H1 (cell line): ENCODE results near the gene CAPN10. TPM values are rescaled to one million over a fixed set of nuclear protein-coding genes. Genes with fewer than 3 reads are reported as not detected.

Experiments
- CEBPB ChIP-seq: IDR thresholded peaks from 2 replicates; pipeline ENCODE4 v1.6.1; 2012; ENCODE audit warnings: low read depth, low read length
- CHD1 ChIP-seq: IDR thresholded peaks from 2 replicates; pipeline ENCODE4 v1.6.1; 2012; ENCODE audit warnings: low read depth, low read length, improper control_type of control experiment
- CREB1 ChIP-seq: IDR thresholded peaks from 2 replicates; pipeline ENCODE4 v1.6.1; 2012; ENCODE audit warnings: inconsistent platforms
- RFX5 ChIP-seq: IDR thresholded peaks from 2 replicates; pipeline ENCODE4 v1.6.1; 2011; ENCODE audit warnings: low read depth, low read length, improper control_type of control experiment, borderline replicate concordance
- TBP ChIP-seq: IDR thresholded peaks from 2 replicates; pipeline ENCODE4 v1.6.1; 2011; ENCODE audit warnings: low read depth, low read length, improper control_type of control experiment
- USF2 ChIP-seq: IDR thresholded peaks from 2 replicates; pipeline ENCODE4 v1.6.1; 2011; ENCODE audit warnings: low read length, improper control_type of control experiment
- polyA plus RNA-seq, 7 experiments: library from polyadenylated mRNA; depleted of rRNA in 3 of 7; stranded (reverse) in 5 of 7; unstranded in 2 of 7; fragments of >200 nt in 5 of 7; fragments of 200-250 nt in 2 of 7; gene quantifications; 1 replicate in 5 of 7; 2 replicates in 1 of 7; 4 replicates in 1 of 7; pipeline versions ENCODE4 v1.2.1 to v1.2.3, GENCODE V29; 2011 to 2013; ENCODE audit warnings: missing spikeins in 2 of 7, mixed read lengths in 2 of 7
- total RNA-seq: library from RNA; stranded (reverse); fragmentation: NEBNext Ultra II Directional; extraction: Animal tissue kit (Norgen Biotek cat#: 25700); gene quantifications from 2 replicates; pipeline ENCODE4 v1.2.1, GENCODE V29; 2021
- TF ChIP-seq, protein P1 (sequence below): IDR thresholded peaks from 2 replicates; pipeline ENCODE4 v1.6.1; 2012; ENCODE audit warnings: inconsistent platforms
- TF ChIP-seq, protein P2 (sequence below): fragments of 300-600 bp; sonication (generic); IDR thresholded peaks from 2 replicates; pipeline ENCODE4 v1.7.1; 2012; ENCODE audit warnings: low read length, moderate library complexity, mild to moderate bottlenecking, inconsistent platforms; ENCODE audit not compliant: insufficient replicate concordance

The CAPN10 gene
- total and polyA plus RNA-seq, 2 of the 8 experiments (the other 6 are each of a cell fraction or from before 2014, with no cell fraction given) = 30.7 to 39.8 TPM

DNA sequence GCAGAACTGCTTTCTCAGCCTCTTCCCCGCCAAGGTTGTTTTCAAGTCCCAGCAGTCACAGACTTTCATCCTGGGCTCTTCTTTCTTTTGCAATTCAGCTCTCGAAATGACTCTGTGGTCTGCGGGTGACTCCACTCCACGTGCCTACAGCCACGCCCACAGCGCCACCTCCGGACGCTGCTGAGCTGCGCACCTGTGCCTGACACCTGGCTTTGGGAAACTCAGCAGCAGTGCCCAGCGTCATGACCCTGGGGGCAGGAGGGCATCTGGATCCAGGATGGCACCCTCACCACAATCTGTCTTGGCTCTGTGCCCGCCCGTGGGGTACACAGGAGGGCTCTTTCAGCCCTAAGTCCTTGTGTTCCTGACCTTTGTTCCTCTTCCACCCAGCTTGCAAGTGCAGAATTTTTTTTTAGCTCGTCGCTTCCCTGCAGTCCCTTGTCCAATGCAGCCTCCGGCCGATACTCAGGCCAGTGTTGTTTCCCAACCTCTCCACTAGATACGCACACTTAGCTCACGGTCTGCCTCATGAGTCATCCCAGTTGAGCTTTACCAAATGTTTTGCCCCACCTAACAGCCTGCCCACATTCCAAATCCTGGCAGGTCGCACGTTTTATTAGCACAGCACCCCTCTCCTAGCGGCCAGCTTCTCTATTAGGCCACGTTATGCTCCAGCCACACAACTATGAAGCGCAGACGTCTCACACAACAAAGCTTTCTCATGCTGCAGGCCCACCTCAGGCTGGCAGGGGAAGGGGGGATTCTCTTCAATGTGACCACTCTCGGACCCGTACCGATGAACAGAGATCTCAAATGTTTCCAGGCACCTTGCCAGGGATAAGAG lies 6.5 kb upstream of the CAPN10 start (continued):
- TF ChIP-seq, protein P1, sequence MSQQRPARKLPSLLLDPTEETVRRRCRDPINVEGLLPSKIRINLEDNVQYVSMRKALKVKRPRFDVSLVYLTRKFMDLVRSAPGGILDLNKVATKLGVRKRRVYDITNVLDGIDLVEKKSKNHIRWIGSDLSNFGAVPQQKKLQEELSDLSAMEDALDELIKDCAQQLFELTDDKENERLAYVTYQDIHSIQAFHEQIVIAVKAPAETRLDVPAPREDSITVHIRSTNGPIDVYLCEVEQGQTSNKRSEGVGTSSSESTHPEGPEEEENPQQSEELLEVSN = peak; percentile 69
- TF ChIP-seq RFX5 (no peak), CEBPB (0 out of 2 replicates have a peak, but pooled peaks have one; percentile 9), USF2 (0 out of 2 replicates have a peak, but pooled peaks have one; percentile 16), CREB1 (peak; percentile 42; the same call in 1 of the 2 replicates), CHD1 (no peak), TBP (no peak)
- TF ChIP-seq, protein P2, sequence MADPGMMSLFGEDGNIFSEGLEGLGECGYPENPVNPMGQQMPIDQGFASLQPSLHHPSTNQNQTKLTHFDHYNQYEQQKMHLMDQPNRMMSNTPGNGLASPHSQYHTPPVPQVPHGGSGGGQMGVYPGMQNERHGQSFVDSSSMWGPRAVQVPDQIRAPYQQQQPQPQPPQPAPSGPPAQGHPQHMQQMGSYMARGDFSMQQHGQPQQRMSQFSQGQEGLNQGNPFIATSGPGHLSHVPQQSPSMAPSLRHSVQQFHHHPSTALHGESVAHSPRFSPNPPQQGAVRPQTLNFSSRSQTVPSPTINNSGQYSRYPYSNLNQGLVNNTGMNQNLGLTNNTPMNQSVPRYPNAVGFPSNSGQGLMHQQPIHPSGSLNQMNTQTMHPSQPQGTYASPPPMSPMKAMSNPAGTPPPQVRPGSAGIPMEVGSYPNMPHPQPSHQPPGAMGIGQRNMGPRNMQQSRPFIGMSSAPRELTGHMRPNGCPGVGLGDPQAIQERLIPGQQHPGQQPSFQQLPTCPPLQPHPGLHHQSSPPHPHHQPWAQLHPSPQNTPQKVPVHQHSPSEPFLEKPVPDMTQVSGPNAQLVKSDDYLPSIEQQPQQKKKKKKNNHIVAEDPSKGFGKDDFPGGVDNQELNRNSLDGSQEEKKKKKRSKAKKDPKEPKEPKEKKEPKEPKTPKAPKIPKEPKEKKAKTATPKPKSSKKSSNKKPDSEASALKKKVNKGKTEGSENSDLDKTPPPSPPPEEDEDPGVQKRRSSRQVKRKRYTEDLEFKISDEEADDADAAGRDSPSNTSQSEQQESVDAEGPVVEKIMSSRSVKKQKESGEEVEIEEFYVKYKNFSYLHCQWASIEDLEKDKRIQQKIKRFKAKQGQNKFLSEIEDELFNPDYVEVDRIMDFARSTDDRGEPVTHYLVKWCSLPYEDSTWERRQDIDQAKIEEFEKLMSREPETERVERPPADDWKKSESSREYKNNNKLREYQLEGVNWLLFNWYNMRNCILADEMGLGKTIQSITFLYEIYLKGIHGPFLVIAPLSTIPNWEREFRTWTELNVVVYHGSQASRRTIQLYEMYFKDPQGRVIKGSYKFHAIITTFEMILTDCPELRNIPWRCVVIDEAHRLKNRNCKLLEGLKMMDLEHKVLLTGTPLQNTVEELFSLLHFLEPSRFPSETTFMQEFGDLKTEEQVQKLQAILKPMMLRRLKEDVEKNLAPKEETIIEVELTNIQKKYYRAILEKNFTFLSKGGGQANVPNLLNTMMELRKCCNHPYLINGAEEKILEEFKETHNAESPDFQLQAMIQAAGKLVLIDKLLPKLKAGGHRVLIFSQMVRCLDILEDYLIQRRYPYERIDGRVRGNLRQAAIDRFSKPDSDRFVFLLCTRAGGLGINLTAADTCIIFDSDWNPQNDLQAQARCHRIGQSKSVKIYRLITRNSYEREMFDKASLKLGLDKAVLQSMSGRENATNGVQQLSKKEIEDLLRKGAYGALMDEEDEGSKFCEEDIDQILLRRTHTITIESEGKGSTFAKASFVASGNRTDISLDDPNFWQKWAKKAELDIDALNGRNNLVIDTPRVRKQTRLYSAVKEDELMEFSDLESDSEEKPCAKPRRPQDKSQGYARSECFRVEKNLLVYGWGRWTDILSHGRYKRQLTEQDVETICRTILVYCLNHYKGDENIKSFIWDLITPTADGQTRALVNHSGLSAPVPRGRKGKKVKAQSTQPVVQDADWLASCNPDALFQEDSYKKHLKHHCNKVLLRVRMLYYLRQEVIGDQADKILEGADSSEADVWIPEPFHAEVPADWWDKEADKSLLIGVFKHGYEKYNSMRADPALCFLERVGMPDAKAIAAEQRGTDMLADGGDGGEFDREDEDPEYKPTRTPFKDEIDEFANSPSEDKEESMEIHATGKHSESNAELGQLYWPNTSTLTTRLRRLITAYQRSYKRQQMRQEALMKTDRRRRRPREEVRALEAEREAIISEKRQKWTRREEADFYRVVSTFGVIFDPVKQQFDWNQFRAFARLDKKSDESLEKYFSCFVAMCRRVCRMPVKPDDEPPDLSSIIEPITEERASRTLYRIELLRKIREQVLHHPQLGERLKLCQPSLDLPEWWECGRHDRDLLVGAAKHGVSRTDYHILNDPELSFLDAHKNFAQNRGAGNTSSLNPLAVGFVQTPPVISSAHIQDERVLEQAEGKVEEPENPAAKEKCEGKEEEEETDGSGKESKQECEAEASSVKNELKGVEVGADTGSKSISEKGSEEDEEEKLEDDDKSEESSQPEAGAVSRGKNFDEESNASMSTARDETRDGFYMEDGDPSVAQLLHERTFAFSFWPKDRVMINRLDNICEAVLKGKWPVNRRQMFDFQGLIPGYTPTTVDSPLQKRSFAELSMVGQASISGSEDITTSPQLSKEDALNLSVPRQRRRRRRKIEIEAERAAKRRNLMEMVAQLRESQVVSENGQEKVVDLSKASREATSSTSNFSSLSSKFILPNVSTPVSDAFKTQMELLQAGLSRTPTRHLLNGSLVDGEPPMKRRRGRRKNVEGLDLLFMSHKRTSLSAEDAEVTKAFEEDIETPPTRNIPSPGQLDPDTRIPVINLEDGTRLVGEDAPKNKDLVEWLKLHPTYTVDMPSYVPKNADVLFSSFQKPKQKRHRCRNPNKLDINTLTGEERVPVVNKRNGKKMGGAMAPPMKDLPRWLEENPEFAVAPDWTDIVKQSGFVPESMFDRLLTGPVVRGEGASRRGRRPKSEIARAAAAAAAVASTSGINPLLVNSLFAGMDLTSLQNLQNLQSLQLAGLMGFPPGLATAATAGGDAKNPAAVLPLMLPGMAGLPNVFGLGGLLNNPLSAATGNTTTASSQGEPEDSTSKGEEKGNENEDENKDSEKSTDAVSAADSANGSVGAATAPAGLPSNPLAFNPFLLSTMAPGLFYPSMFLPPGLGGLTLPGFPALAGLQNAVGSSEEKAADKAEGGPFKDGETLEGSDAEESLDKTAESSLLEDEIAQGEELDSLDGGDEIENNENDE = no peak
